Peyer's patch (tissue), 4 donors: ENCODE measurements around the gene SLC4A8.

Source experiments
- POLR2A ChIP-seq, 2 donors: fragments of 450-650 bp; IDR thresholded peaks; one replicate each; pipeline ENCODE4 v1.5.1; 2017; ENCODE audit warnings: antibody characterized with exemption in 2 of 2, mild to moderate bottlenecking in 2 of 2, moderate library complexity in 2 of 2
- TF ChIP-seq, protein P1 (sequence below), 6 experiments: fragments of 450-650 bp in 4 of 6; fragments of 200-600 bp in 2 of 6; sonication (generic) in 1 of 6; IDR thresholded peaks; one replicate each; pipeline ENCODE4 v1.5.1; 2017 to 2019; ENCODE audit warnings: antibody characterized with exemption in 6 of 6, mild to moderate bottlenecking in 3 of 6, moderate library complexity in 1 of 6

DNA sequence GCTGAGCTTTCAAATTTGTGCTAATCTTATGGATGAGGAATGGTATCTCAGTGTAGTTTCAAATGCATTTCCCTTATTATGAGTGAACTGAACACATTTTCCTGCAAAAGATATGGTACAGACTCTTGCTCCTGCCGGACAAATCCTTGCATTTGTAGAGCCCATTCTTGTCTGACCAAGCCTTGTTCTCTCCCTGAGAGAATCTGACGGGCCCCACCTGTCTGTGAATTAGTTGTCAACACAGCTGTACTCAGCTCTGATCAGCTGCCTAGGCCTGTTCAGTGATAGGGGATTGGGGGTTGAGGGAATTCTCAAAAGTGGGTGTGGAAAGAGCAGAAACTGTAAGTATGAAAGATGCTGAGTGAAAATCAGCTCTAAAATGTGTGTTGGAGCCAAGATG, 123.6 kb downstream of the SLC4A8 start:
- TF ChIP-seq, protein P1, sequence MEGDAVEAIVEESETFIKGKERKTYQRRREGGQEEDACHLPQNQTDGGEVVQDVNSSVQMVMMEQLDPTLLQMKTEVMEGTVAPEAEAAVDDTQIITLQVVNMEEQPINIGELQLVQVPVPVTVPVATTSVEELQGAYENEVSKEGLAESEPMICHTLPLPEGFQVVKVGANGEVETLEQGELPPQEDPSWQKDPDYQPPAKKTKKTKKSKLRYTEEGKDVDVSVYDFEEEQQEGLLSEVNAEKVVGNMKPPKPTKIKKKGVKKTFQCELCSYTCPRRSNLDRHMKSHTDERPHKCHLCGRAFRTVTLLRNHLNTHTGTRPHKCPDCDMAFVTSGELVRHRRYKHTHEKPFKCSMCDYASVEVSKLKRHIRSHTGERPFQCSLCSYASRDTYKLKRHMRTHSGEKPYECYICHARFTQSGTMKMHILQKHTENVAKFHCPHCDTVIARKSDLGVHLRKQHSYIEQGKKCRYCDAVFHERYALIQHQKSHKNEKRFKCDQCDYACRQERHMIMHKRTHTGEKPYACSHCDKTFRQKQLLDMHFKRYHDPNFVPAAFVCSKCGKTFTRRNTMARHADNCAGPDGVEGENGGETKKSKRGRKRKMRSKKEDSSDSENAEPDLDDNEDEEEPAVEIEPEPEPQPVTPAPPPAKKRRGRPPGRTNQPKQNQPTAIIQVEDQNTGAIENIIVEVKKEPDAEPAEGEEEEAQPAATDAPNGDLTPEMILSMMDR (IDR thresholded peaks at IDR 0.05), result no peak
- TF ChIP-seq POLR2A (IDR thresholded peaks at IDR 0.05), result no peak
